Head of caudate nucleus (tissue), 42 donors: Measurements from ENCODE around the gene ITGA5.
A peak's percentile ranks its signal among the peaks of the same experiment; 100 is the strongest.

Experiments used
- DNase-seq, 42 donors: peaks; one replicate each; pipeline versions ENCODE4 v3.0.0 to v3.0.0-alpha.2; 2020 to 2021; ENCODE audit warnings: mixed read lengths in 7 of 42
- intact Hi-C: fragments of 100-400 bp; cut with DNase I; formaldehyde crosslinking; loops from one replicate; pipeline ENCODE4 v1.15.0; 2022

The ITGA5 gene

GRCh38 chr12:54419088-54419887, at the start of gene ITGA5:
Gene ITGA5 (minus strand): TSS chr12:54419266. CDS start chr12:54419198, 68 bp downstream.
- intact Hi-C loops, result no loop called here
- peak in 36 of 42 donors; percentile 29 to 84 (median 50) for DNase-seq

GRCh38 chr12:54465857-54466523, 46.9 kb upstream of the ITGA5 start:
- intact Hi-C loops, result no loop called here
- no peak for DNase-seq

- peak in 6 of 42 donors; percentile 4 to 52 (median 26) for DNase-seq
- intact Hi-C loops, result no loop called here
Measured at GRCh38 chr12:54463484-54463883, 44.4 kb upstream of the ITGA5 start.

- intact Hi-C loops, result no loop called here
- DNase-seq, result no peak
Measured at GRCh38 chr12:54463034-54463433, 44.0 kb upstream of the ITGA5 start.

- no peak for DNase-seq
- intact Hi-C loops, result no loop called here
Measured at GRCh38 chr12:54460317-54460923, 41.4 kb upstream of the ITGA5 start.

- intact Hi-C loops, result no loop called here
- no peak for DNase-seq
Measured at GRCh38 chr12:54459355-54459754, 40.3 kb upstream of the ITGA5 start.

GRCh38 chr12:54455760-54456469, 36.8 kb upstream of the ITGA5 start:
- intact Hi-C loops, result no loop called here
- no peak for DNase-seq

GRCh38 chr12:54452628-54453027, 33.6 kb upstream of the ITGA5 start:
- intact Hi-C loops, result no loop called here
- DNase-seq, result no peak

GRCh38 chr12:54448344-54448743, 29.3 kb upstream of the ITGA5 start:
- intact Hi-C loops, result no loop called here
- no peak for DNase-seq

GRCh38 chr12:54447917-54448316, 28.9 kb upstream of the ITGA5 start:
- intact Hi-C loops, result no loop called here
- DNase-seq, result no peak

GRCh38 chr12:54444206-54444605, 25.1 kb upstream of the ITGA5 start:
- DNase-seq, result no peak
- intact Hi-C loops, result no loop called here

GRCh38 chr12:54443446-54443845, 24.4 kb upstream of the ITGA5 start:
- intact Hi-C loops, result no loop called here
- no peak for DNase-seq

- intact Hi-C loops, result no loop called here
- no peak for DNase-seq
Measured at GRCh38 chr12:54442961-54443360, 23.9 kb upstream of the ITGA5 start.

GRCh38 chr12:54442099-54442498, 23.0 kb upstream of the ITGA5 start:
- intact Hi-C loops, result no loop called here
- no peak for DNase-seq

- intact Hi-C loops, result loop anchor here (5.0 kb wide), 1 partner anchor 42 kb away; no protein-coding TSS in a partner anchor
- peak in 8 of 42 donors; percentile 12 to 52 (median 44) for DNase-seq
Measured at GRCh38 chr12:54439521-54440255, 20.6 kb upstream of the ITGA5 start.

- intact Hi-C loops, result loop anchor here (5.0 kb wide), 1 partner anchor 42 kb away; no protein-coding TSS in a partner anchor
- DNase-seq, result no peak
Measured at GRCh38 chr12:54439096-54439495, 20.0 kb upstream of the ITGA5 start.

- intact Hi-C loops, result loop anchor here (5.0 kb wide), 1 partner anchor 41 kb away; no protein-coding TSS in a partner anchor
- DNase-seq, result no peak
Measured at GRCh38 chr12:54438517-54438916, 19.5 kb upstream of the ITGA5 start.

GRCh38 chr12:54437697-54438096, 18.6 kb upstream of the ITGA5 start:
- intact Hi-C loops, result loop anchor here (5.0 kb wide), 1 partner anchor 40 kb away; no protein-coding TSS in a partner anchor
- no peak for DNase-seq

GRCh38 chr12:54437243-54437642, 18.2 kb upstream of the ITGA5 start:
- intact Hi-C loops, result loop anchor here (5.0 kb wide), 1 partner anchor 40 kb away; no protein-coding TSS in a partner anchor
- DNase-seq, result no peak
